Muscle layer of duodenum (tissue), 2 donors: ENCODE results near the gene GAB3.
"Not testable (repeated sequence)": the region's sequence is repeated elsewhere in the genome, so short reads cannot be mapped to it uniquely, and the experiment has no call there.

Source experiments
- H3K27ac ChIP-seq: one replicate; pipeline ENCODE4 v1.7.0; 2013; ENCODE audit warnings: mild to moderate bottlenecking, low read length
- H3K27me3 ChIP-seq: one replicate; pipeline ENCODE4 v1.7.0; 2013; ENCODE audit warnings: low read depth, mild to moderate bottlenecking, control low read depth, low read length
- H3K36me3 ChIP-seq, 2 donors: one replicate each; pipeline ENCODE4 v1.7.0; 2013; ENCODE audit warnings: low read length in 2 of 2, control low read depth in 1 of 2, mild to moderate bottlenecking in 1 of 2; ENCODE audit not compliant: insufficient read depth in 2 of 2, control insufficient read depth in 1 of 2
- H3K4me1 ChIP-seq, 2 donors: one replicate each; pipeline ENCODE4 v1.7.0; 2013; ENCODE audit warnings: low read length in 2 of 2, mild to moderate bottlenecking in 2 of 2, control low read depth in 1 of 2, moderate library complexity in 1 of 2; ENCODE audit not compliant: insufficient read depth in 2 of 2, control insufficient read depth in 1 of 2
- H3K4me3 ChIP-seq, 2 donors: one replicate each; pipeline ENCODE4 v1.7.0; 2013; ENCODE audit warnings: low read length in 2 of 2, low read depth in 1 of 2, mild to moderate bottlenecking in 1 of 2
- H3K9me3 ChIP-seq, 2 donors: one replicate each; pipeline ENCODE4 v1.7.0; 2013; ENCODE audit warnings: low read length in 2 of 2, control low read depth in 1 of 2, mild to moderate bottlenecking in 1 of 2; ENCODE audit not compliant: control insufficient read depth in 1 of 2
- donor health status: healthy.

The GAB3 gene

DNA sequence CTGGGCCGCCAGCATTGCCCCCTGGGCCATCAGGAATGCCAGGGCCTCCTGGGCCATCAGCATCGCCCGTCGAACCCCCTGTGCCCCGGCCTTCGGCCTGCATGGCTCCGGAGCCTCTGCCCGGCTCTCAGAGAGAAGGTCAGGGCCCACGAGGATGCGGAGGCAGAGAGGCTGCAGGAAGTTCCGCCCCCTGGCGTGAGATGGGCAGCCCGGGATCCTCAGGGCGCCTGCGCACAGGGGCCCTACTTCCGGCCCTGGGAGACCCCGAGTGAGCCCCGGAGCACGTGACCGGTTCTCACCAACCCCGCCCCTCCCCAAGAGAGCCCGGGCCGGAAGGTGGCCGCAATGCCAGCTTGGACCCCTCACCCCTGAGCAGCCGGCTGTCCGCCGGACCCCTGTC is 97.5 kb downstream of the GAB3 start, which contains the start of gene CTAG2:
Gene CTAG2 (minus strand): TSS at position 167 of the 400 bp plus-strand sequence. CDS start 64 bp downstream, at position 103.
- not testable (repeated sequence) for H3K36me3 ChIP-seq, H3K4me3 ChIP-seq, H3K4me1 ChIP-seq, H3K27ac ChIP-seq, H3K9me3 ChIP-seq, H3K27me3 ChIP-seq

DNA sequence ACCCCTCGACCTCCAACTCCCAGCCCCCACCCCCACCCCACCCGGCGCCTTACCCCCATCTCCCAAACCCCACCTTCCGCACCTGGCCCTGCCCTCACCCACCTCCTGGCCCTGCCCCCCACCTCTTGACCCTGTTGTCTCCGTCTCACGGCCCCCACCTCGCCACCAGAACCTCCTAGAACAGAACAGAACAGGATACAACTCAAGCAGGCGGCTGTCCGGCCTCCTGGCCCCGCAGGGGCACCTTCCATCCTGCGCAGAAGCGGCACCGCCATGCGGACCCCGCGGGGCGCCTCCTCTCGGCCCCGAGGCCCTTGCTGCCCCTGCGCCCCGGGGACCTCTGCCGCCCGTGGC is 97.9 kb downstream of the GAB3 start:
- Histone ChIP-seq H3K4me3 (no peak overlapping the region), H3K27ac (no peak overlapping the region), H3K36me3 (no peaks in the 10 kb centered on the region), H3K9me3 (no peaks in the 10 kb centered on the region), H3K27me3 (no peaks in the 10 kb centered on the region), H3K4me1 (no peaks in the 10 kb centered on the region)

DNA sequence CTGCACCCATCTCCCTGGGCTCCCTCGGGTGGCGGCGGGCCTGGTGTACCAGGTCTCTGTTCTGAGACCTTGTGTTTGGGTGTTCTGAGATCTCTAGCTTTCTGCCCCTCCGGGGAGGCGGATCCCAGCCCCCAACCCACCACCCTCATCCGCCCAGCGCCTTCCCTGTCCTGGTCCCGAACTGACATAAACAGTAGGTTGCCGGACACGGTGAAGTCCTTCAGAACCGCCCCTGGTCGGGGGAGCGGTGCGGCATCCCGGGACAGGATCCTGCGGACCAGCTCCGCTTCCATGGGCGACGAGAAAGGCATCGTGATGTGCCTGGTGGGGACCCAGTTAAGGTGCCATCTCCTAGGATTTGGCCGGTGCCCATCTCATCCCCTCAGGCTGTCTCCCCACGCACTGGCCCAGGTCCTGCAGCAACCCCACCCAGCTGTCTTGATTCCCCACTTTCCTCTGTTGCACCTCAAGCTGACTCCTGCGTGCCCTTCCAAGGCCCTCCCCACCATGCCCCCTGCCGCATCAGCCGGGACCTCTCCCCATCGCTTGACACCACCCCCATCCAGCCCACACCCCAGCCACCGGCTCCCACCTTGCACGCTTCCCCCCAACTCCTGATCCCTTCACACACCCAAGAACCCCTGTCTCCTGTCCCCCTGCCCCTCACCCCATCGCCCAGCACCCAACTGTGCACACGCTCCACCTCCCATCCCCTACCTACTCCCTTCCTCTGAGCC is 98.4 kb downstream of the GAB3 start:
- H3K27ac ChIP-seq = no peak overlapping the region
- no peak overlapping the region for H3K4me3 ChIP-seq
- H3K4me1 ChIP-seq = no peaks in the 10 kb centered on the region
- H3K36me3 ChIP-seq = no peaks in the 10 kb centered on the region
- H3K9me3 ChIP-seq = no peaks in the 10 kb centered on the region
- no peaks in the 10 kb centered on the region for H3K27me3 ChIP-seq

DNA sequence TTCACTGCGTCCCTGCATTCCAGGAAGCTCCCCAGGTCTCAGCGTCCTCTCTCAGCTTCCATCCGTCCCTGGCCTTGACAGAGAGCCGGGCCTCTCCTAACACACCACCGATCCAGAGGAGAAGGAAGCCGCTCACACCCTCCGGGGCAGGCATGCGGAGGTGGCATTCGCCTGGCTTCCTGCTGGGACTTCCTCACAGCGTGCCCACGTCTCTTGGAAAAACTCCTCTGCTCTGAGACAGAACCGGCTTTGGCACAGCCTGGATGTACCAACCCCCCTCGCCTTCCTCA is 100.7 kb downstream of the GAB3 start:
- Histone ChIP-seq H3K36me3 (no peaks in the 10 kb centered on the region), H3K27me3 (no peaks in the 10 kb centered on the region), H3K9me3 (no peaks in the 10 kb centered on the region), H3K4me1 (no peaks in the 10 kb centered on the region), H3K27ac (no peak overlapping the region), H3K4me3 (no peak overlapping the region)

DNA sequence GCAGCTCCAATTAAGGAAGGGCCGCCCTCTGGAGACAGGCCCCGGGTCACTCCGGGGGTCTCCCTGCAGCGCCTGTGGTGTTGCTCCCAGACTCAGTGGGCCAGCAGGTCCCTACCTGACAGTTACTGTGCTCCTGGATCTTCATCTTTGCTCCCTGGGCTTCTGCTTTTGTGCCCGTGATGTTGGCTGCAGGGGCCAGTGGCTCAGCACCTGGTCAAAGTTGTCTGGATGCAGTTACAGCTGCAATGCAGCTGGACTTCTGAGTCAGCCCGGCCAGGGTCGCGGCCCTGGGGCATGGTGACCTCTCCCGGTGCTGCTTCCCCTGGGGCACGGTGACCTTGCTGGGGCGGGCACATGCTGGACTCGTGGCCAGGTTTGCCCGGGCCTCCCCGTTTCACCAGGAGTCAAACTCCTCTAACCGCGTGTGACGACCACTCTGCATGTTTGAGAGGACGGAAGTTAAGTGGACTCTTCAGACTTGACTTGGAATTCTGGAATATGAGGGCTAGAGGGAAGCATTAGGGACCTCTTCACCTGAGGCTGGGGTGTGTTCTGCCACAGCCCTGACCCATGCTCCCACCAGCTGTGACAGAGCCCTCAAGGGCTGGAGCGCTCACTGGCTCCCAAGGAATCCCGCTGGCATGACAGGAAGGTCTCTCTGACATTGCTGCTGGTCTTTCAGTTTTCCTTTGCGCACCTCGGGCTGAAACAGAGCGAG is 101.2 kb downstream of the GAB3 start:
- H3K9me3 ChIP-seq = no peaks in the 10 kb centered on the region
- H3K4me1 ChIP-seq = no peaks in the 10 kb centered on the region
- no peaks in the 10 kb centered on the region for H3K27me3 ChIP-seq
- H3K36me3 ChIP-seq = no peaks in the 10 kb centered on the region
- H3K4me3 ChIP-seq = no peak overlapping the region
- H3K27ac ChIP-seq = no peak overlapping the region

DNA sequence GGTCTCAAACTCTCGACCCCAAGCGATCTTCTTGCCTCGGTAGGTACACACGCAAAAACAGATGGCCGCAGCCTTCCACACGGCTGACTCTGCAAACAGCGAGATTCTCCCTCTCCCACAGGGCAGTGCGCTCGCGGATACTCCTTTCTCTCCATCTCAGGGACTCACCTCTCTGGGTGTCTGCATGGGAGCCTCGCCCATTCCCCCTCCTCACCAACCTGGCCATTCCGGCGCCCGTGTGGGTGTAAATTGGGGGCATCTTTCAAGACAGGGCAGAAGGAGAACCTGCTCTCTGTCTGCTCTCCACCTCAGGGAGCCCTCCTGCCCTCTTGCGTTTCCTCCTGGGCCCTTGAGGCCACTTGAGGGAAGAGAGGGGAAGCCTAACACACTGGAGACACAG is 101.9 kb downstream of the GAB3 start:
- H3K36me3 ChIP-seq = no peaks in the 10 kb centered on the region
- no peaks in the 10 kb centered on the region for H3K27me3 ChIP-seq
- no peaks in the 10 kb centered on the region for H3K4me1 ChIP-seq
- no peak overlapping the region for H3K27ac ChIP-seq
- no peaks in the 10 kb centered on the region for H3K9me3 ChIP-seq
- H3K4me3 ChIP-seq = no peak overlapping the region

DNA sequence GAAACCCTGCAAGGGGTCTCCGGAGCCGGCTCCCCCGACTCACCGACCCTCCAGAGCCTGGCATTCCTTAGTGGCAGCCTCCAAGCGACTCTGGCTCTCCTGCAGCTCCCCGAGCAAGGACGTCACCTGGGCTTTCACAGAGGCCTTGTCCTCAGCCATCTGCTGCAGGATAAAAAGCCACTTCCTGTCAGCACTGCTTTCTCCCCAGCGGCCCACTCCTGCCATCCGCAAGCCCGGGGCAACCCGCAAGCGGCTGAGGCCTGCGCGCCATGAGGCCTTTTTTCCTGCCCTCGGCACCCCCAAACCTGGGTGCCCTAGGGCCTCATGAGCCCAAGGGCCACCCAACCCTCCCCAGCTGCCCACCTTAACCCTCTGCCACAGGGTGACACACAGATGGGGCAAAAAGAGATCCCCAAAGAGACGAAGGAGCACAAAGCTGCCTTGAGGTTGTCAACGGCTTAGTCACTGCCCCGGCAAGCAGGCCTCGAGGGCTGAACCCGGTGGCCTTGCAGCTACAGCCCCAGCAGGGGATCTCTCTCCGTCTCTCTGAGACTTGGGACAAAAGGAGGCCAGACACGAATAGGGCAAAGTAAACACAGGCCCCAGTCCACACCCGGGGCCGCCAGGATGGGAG is 105.0 kb downstream of the GAB3 start:
- H3K4me1 ChIP-seq, H3K4me3 ChIP-seq: not testable (repeated sequence)

DNA sequence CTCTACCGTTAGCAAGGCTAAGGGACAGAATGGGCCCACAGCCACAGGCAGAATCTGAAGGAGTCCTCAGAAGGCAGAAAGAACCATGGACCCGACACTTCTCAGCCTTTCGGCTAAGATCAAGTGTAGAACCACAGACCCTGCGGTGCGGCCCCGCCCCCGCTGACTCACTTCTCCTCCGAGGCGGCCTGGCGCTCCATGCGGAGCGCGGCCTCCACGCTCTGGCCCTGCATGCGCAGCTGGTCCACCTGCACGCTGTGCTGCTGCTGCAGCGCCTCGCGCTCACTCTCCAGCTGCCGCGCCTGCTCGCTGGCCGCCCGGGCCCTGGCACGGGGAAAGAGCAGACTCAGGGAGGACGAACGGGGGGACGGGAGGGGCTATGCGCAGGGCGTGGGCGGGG is 107.2 kb downstream of the GAB3 start:
- not testable (repeated sequence) for H3K27me3 ChIP-seq, H3K36me3 ChIP-seq, H3K4me3 ChIP-seq, H3K9me3 ChIP-seq, H3K27ac ChIP-seq, H3K4me1 ChIP-seq

More for the DNA sequence above, 105.0 kb downstream of the GAB3 start:
- not testable (repeated sequence) for H3K27me3 ChIP-seq, H3K36me3 ChIP-seq, H3K9me3 ChIP-seq, H3K27ac ChIP-seq

DNA sequence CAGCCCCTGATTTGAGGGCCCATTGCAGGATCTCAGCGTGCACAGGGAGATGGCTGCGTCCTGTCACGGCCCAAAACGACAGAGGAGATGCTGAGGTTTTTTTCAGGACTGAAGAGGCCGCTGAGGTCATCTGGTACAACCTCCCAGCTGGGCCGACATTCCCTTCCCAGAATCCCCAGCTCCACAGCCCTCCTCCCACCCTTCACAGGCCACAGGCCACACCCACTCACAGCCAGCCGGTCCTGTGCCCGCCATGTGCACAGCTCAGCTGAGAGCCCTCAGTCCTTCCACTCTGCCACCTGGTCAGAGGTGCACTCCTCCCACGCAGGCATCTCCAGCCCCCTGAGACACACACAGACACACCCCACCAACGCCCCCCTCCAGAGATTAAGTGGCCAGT is 109.1 kb downstream of the GAB3 start:
- not testable (repeated sequence) for H3K4me3 ChIP-seq, H3K27ac ChIP-seq, H3K27me3 ChIP-seq, H3K9me3 ChIP-seq, H3K4me1 ChIP-seq, H3K36me3 ChIP-seq

DNA sequence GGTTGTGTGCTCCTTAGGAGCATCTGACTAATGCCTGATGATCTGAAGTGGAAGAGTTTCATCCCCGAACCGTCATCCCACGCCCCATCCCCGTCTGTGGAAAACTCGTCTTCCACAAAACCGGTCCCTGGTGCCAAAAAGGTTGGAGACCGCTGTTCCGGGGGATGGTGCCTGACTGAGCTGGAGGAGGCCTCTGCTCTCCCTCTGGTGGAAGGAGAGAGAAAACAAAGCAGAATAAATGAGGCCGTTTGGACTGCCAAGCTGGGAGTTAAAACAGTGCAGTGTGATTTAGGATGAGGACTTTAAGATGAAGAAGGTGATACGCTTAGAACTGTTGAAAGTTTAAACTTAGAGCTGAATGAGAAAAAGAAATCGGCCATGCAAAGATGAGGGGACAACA is 117.2 kb downstream of the GAB3 start:
- H3K4me3 ChIP-seq, H3K27ac ChIP-seq, H3K9me3 ChIP-seq, H3K27me3 ChIP-seq, H3K4me1 ChIP-seq, H3K36me3 ChIP-seq: not testable (repeated sequence)

DNA sequence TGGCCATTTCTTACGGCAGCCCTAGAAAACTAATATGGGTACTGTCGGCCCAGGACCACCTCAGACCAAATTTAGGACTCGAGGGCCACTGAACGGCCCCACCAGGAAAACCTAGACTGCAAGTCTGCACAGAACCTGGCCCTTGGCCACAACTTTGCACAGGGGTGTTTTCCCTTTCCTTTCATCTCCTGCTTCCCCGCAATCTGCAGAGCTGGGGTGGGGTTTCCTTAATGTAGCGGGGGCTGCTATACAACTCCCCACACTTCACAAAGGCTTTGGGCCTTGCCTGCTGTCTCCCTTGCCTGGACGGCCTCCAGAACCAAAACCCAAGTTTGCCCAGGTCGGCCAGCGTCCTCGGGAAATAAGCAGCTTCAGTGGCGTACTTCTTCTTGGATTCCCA is 119.9 kb downstream of the GAB3 start:
- H3K4me1 ChIP-seq, H3K9me3 ChIP-seq, H3K27me3 ChIP-seq, H3K36me3 ChIP-seq, H3K27ac ChIP-seq, H3K4me3 ChIP-seq: not testable (repeated sequence)

DNA sequence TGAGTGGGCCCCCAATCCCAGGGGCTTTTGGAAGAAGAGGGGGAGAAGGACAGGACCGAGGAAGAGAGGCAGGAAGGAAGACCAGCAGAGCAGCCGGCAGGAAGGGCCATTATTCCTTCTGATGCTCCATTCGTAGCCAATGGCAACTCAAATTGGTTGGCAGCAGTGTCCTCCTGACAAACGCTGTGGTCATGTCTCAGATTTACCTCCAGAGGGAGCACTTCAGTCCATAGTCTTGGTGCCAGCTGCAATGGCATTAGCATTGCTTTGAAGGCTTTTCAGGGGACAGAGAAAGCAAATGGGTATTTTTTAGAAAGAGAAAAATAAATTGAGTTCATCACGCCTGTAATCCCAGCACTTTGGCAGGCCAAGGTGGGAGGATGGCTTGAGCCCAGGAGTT is 121.9 kb downstream of the GAB3 start:
- not testable (repeated sequence) for H3K9me3 ChIP-seq, H3K4me3 ChIP-seq, H3K27me3 ChIP-seq, H3K4me1 ChIP-seq, H3K36me3 ChIP-seq, H3K27ac ChIP-seq
